SK-N-MC (cell line): ENCODE results near the gene ZBTB14.

Experiments used
- DNase-seq: peaks from one replicate; pipeline ENCODE4 v3.0.0-alpha.2; 2011; ENCODE audit warnings: low read depth, low spot score
- H3K27ac ChIP-seq: fragments of 200-600 bp; sonication (generic); 2 replicates; pipeline ENCODE4 v1.5.1; 2016; ENCODE audit warnings: mixed run types
- H3K36me3 ChIP-seq: fragments of 200-600 bp; sonication (generic); 2 replicates; pipeline ENCODE4 v1.6.1; 2017; ENCODE audit warnings: antibody characterized with exemption, low read length, mixed read lengths; ENCODE audit not compliant: insufficient read depth
- H3K4me3 ChIP-seq: fragments of 200-600 bp; sonication (generic); 2 replicates; pipeline ENCODE4 v1.5.1; 2016
- H3K9ac ChIP-seq: fragments of 200-600 bp; sonication (generic); 2 replicates; pipeline ENCODE4 v1.8.0; 2017; ENCODE audit warnings: mixed run types, mixed read lengths; ENCODE audit not compliant: insufficient read length
- H3K9me3 ChIP-seq: fragments of 200-600 bp; sonication (generic); 2 replicates; pipeline ENCODE4 v1.6.1; 2017; ENCODE audit warnings: low read depth, mild to moderate bottlenecking, antibody characterized with exemption, low read length, moderate library complexity, mixed read lengths
- EZH2 ChIP-seq: fragments of 200-600 bp; sonication (generic); IDR thresholded peaks from one replicate; pipeline ENCODE4 v1.6.1; 2017; ENCODE audit warnings: antibody characterized with exemption
- FOXP2 ChIP-seq: optimal IDR thresholded peaks from 2 replicates; pipeline ENCODE3; 2011; ENCODE audit warnings: mild to moderate bottlenecking, moderate library complexity; ENCODE audit not compliant: insufficient read depth; ENCODE audit errors: extremely low read length, control extremely low read depth
- POLR2AphosphoS5 ChIP-seq: IDR thresholded peaks from 2 replicates; pipeline ENCODE4 v1.6.1; 2012; ENCODE audit warnings: mild to moderate bottlenecking, low read depth, low read length, borderline replicate concordance

The ZBTB14 gene

DNA sequence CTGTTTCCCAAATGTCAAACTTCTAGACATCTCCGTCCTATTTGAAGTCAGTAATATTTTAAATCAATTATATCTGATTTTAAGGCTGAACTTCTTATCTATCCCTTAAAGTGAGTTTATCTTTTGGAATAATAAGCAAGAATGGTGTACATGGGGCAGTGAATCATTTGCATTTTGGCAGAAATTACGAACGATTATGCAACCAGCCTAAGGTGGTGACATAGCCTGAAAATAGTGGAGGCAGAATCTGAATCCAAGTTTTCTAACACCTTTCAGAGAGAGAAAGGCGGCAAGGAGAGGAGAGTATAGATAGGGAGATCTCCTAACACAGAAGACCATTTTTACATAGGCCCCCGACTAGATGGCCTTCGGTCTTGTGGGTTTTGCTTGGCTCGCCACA, 10.7 kb downstream of the ZBTB14 start:
- TF ChIP-seq EZH2 = no peak
- TF ChIP-seq POLR2AphosphoS5 = no peak
- TF ChIP-seq FOXP2 = no peak
- Histone ChIP-seq H3K36me3 (0 out of 2 replicates have a peak, but pooled peaks cover under 1% of the 10 kb centered on the region), H3K9me3 (no peaks in the 10 kb centered on the region), H3K27ac (no peak overlapping the region), H3K4me3 (no peak overlapping the region), H3K9ac (no peak overlapping the region)
- no peak for DNase-seq

DNA sequence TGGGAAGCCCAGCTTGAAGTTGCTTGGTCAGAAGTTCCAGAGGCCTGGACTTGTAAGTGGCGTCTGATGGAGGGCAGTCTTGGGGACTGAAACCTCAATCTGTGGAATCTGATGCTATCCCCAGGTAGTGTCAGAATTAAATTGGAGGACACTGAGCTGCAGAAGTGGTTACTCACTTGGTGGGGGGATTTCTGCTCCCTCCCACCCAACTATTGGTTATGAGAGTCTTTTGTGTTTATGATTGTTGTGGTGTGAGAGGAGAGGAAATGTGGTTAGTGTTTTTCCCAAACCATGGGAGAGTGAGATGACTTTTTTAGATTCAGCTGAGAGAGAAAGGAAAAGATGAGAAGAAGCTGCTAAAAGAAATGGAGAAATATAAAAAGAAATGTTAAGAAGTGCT, 12.8 kb downstream of the ZBTB14 start:
- no peak for DNase-seq
- Histone ChIP-seq H3K4me3 (no peak overlapping the region), H3K9me3 (no peaks in the 10 kb centered on the region), H3K27ac (no peak overlapping the region), H3K9ac (no peak overlapping the region), H3K36me3 (no peaks in the 10 kb centered on the region)
- TF ChIP-seq EZH2 = no peak
- no peak for TF ChIP-seq POLR2AphosphoS5
- TF ChIP-seq FOXP2 = no peak

DNA sequence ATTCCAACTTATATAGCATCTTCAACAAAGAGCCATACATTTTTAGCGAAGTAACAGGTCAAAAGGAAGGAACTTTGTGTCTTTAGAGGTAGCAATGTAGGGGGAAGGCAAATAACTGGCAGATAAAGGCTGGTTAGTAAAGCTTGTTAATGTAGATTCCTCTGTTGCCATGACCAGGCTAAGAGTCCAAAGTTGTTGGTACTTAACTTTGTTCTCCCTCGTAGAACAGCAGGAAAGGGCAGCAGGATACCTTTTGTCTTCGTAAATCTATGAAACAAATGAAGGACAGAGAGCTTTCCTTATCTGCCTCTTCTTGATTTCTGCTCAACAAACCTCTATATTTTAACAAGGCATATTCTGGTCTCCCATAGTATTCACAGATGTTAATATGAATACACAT, 18.6 kb downstream of the ZBTB14 start:
- no peak overlapping the region for H3K9ac ChIP-seq
- TF ChIP-seq FOXP2 (no peak), POLR2AphosphoS5 (no peak), EZH2 (no peak)
- H3K4me3 ChIP-seq = no peak overlapping the region
- no peak overlapping the region for H3K27ac ChIP-seq
- H3K36me3 ChIP-seq = no peaks in the 10 kb centered on the region
- no peaks in the 10 kb centered on the region for H3K9me3 ChIP-seq
- no peak for DNase-seq

DNA sequence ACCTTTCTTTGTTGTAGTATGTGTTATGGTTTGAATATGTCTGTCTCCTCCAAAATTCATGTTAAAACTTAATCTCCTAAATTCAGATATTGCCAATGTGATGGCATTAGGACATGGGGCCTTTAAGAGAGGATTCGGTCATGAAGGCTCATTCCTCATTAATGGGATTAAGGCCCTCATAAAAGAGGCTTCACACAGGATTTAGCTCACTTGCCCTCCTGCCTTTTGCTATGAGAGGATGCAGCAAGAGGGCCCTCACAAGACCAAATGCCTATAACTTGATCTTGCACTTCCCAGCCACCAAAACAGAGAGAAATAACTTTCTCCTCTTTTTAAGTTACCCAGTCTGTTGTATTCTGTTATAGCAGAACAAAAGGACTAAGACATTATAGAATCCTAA, 19.7 kb downstream of the ZBTB14 start:
- Histone ChIP-seq H3K9ac (no peak overlapping the region), H3K27ac (no peak overlapping the region), H3K4me3 (no peak overlapping the region), H3K36me3 (no peaks in the 10 kb centered on the region), H3K9me3 (no peaks in the 10 kb centered on the region)
- no peak for DNase-seq
- TF ChIP-seq POLR2AphosphoS5 = no peak
- TF ChIP-seq EZH2 = no peak
- TF ChIP-seq FOXP2 = no peak

DNA sequence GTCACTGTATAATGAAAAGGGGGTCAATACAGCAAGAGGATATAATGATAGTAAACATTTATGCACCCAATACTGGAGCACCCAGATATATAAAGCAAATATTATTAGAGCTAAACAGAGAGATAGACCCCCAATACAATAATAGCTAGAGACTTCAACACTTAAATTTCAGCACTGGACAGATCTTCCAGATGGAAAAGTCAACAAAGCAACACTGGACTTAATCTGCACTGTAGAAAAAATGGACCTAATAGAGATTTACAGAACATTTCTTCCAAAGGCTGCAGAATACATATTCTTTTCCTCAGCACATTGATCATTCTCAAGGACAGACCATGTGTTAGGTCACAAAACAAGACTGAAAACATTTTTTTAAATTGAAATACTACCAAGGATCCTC, 26.7 kb downstream of the ZBTB14 start:
- no peak for DNase-seq
- Histone ChIP-seq H3K36me3 (no peaks in the 10 kb centered on the region), H3K9me3 (no peaks in the 10 kb centered on the region), H3K4me3 (no peak overlapping the region), H3K27ac (no peak overlapping the region), H3K9ac (no peak overlapping the region)
- TF ChIP-seq POLR2AphosphoS5 (no peak), EZH2 (no peak), FOXP2 (no peak)

DNA sequence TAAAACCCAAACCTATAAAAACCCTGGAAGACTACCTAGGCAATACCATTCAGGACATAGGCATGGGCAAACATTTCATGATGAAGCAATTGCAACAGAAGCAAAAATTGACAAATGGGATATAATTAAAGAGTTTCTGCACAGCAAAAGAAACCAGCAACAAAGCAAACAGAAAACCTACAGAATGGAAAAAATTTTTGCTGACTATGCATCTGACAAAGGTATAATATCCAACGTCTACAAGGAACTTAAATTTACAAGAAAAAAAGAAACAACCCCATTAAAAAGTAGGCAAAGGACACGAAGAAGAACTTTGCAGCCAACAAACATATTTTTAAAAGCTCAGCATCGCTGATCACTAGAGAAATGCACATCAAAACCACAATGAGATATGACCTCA, 28.8 kb downstream of the ZBTB14 start:
- TF ChIP-seq POLR2AphosphoS5 = no peak
- no peak for TF ChIP-seq FOXP2
- TF ChIP-seq EZH2 = no peak
- Histone ChIP-seq H3K9ac (no peak overlapping the region), H3K36me3 (no peaks in the 10 kb centered on the region), H3K9me3 (no peaks in the 10 kb centered on the region), H3K27ac (no peak overlapping the region), H3K4me3 (no peak overlapping the region)
- no peak for DNase-seq

DNA sequence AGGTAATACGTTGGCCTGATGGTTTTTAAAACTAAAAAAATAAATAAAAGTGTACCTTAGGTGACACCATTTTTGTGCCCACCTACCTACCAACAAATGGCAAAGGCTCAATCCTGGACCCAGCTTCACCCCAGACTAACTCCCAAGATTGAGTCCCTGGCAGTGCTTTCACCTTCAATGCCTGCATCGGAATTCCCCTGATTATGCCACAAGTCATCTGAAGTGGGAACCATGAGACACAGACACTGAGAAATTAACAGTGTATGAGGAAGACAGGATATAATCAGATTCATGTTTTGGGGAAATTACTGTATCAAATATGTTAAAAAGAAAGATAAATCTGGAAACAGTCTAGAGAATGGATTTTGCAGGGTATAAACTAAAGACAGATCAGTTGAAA, 41.6 kb downstream of the ZBTB14 start:
- no peak for DNase-seq
- H3K9ac ChIP-seq = no peak overlapping the region
- H3K4me3 ChIP-seq = no peak overlapping the region
- H3K36me3 ChIP-seq = no peaks in the 10 kb centered on the region
- no peak overlapping the region for H3K27ac ChIP-seq
- no peaks in the 10 kb centered on the region for H3K9me3 ChIP-seq
- TF ChIP-seq POLR2AphosphoS5 (no peak), FOXP2 (no peak), EZH2 (no peak)

DNA sequence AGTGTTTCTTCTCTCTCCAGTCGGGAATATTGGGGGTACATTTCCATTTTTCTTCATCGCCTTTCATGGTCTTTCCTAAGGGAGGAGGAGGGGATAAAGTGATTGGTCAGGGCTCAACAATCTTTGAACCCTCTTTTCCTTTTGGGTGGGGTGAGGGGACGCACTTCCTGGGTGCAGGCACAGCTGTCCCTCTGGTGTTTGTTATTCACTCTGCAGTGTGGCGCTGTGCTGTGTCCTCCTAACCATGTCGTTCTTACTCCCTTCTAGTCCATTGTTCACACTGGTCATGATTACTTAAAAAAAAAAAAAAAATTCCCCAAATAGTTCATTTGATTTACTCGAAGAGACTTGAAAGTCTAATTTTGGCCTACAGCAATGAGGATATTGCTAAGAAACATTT, 44.4 kb downstream of the ZBTB14 start:
- Histone ChIP-seq H3K9ac (no peak overlapping the region), H3K4me3 (no peak overlapping the region), H3K27ac (no peak overlapping the region), H3K36me3 (no peaks in the 10 kb centered on the region), H3K9me3 (no peaks in the 10 kb centered on the region)
- no peak for DNase-seq
- TF ChIP-seq POLR2AphosphoS5 (no peak), EZH2 (no peak), FOXP2 (no peak)

DNA sequence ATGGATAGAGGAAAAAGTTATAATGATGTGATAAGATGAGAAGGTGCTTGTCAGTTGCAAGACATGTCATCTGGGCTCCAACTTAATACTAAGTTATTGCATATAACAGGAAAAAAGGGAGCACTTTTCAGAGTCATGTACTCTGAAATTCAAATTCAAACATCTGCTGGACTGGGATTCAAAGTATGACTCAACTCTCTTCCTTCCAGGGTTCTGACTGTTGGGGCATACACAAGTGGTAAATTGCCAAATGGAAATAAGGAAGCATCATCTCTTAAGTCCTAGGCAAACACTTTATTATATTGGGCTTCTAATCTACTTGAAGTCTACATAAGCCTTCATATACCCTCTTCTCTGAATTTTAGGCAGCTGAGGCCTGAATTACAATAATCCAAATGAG, 44.9 kb downstream of the ZBTB14 start:
- H3K36me3 ChIP-seq = no peaks in the 10 kb centered on the region
- H3K27ac ChIP-seq = no peak overlapping the region
- H3K9me3 ChIP-seq = no peaks in the 10 kb centered on the region
- no peak overlapping the region for H3K4me3 ChIP-seq
- TF ChIP-seq EZH2 = no peak
- no peak for TF ChIP-seq FOXP2
- no peak for TF ChIP-seq POLR2AphosphoS5
- no peak for DNase-seq
- H3K9ac ChIP-seq = no peak overlapping the region
